GM19035 (cell line): ENCODE results near the gene CYB561.

Source experiments
- ATAC-seq: cut with Tn5 transposase; IDR thresholded peaks from one replicate; pipeline ENCODE4 v1.9.1; 2021; ENCODE audit not compliant: unreplicated experiment

Gene CYB561

GRCh38 chr17:63435681-63436522 lies 10.2 kb downstream of the CYB561 start:
- no peak for ATAC-seq

- no peak for ATAC-seq
Observed at GRCh38 chr17:63434951-63435571, 11.0 kb downstream of the CYB561 start.

GRCh38 chr17:63433746-63434591 lies 12.1 kb downstream of the CYB561 start:
- no peak for ATAC-seq

DNA sequence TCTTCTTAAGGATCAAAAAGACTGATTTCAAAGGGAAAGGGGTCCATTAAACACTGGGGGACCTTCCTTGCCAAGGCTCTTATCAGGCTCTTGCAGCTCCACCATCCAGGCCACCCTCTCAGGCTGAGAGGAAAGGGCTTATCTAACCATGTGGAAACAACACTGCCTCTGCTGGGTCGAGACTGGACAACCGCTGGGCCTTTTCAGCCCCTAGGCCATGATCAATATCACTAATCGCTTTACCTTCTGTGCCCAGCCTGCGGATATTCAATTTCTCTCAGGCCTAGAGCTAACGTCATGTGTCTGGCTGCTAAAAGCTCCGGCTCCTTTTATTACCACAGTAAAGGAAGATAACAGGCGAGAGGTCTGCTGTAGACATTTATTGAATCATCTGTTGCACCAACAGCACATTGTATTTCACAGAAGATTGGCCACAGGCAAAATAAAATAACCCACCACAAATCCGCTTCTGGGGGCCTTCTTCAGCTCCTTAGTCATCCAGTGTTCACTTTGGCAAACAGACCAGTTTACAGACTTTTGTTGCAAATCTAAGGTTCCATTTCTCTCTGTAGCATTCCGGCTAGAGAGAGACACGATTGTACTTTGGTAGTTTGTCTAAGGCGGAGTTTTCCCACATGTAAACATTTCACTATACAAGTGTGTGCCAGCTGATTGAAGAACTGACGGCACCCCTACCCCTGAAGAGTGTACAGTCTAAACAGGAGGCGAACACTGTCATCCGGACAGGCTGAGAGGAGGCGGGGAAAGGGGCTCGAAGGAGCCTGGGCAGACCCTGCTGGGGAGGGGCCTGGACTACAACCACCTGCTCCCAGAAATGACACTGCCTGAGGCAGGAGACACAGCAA lies 13.9 kb downstream of the CYB561 start:
- no peak for ATAC-seq

DNA sequence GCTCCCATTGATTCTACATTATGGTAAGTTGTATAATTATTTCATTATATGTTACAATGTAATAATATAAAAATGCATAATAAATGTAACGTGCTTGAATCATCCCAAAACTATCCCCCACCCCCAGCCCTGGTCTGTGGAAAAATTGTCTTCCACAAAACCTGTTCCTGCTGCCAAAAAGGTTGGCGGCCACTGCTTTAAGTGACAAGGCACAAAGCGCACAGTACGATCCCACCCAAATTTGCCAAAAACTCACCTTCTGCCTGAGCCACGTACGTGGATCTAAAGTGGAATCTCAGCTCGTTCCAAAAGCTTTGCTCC lies 14.5 kb downstream of the CYB561 start:
- ATAC-seq = no peak

- ATAC-seq = no peak
Observed at GRCh38 chr17:63430223-63430622, 15.9 kb downstream of the CYB561 start.

- ATAC-seq = no peak
Observed at GRCh38 chr17:63429766-63430165, 16.3 kb downstream of the CYB561 start.

DNA sequence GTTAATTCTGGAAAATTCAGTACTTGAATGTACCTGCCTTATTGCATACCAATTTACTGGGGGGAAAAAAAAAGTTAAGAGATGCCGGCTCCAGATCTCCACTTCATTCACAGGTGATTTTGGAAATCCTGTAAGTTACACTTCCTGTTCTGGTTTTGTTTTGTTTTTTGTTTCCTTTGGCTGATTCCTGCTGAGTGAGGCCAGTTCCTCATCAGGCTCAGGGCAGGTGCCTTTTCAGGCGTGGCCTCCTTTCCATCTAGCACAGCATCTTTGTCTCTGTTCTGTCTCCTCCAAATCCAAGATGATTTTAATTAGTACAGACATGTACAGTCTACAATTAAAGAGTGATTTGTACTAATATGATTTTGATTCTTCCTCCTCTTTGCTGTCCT lies 19.2 kb downstream of the CYB561 start:
- ATAC-seq = no peak

GRCh38 chr17:63426041-63426916 lies 19.8 kb downstream of the CYB561 start:
- no peak for ATAC-seq

GRCh38 chr17:63425483-63425882 lies 20.6 kb downstream of the CYB561 start:
- ATAC-seq = no peak

DNA sequence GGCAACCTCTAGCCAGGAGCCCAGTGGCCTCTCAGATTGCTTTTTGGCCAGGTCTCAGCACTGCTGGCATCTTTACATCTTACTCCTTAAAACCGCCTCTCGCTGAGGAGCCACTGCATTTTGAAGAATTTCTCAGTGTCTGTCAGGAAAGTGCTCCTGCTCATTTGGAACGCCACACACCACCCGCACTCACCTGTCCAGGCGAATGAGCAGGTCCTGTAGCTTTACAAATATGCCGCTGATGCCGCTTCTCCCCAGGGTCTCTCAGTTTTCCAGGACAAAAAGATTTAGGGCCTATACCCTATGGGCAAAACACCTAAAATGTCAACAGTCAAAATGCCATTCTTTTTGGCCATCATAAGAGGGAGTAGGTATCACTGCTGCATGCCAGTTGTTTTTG lies 22.1 kb downstream of the CYB561 start:
- no peak for ATAC-seq

GRCh38 chr17:63423251-63423950 lies 22.7 kb downstream of the CYB561 start:
- ATAC-seq = no peak

DNA sequence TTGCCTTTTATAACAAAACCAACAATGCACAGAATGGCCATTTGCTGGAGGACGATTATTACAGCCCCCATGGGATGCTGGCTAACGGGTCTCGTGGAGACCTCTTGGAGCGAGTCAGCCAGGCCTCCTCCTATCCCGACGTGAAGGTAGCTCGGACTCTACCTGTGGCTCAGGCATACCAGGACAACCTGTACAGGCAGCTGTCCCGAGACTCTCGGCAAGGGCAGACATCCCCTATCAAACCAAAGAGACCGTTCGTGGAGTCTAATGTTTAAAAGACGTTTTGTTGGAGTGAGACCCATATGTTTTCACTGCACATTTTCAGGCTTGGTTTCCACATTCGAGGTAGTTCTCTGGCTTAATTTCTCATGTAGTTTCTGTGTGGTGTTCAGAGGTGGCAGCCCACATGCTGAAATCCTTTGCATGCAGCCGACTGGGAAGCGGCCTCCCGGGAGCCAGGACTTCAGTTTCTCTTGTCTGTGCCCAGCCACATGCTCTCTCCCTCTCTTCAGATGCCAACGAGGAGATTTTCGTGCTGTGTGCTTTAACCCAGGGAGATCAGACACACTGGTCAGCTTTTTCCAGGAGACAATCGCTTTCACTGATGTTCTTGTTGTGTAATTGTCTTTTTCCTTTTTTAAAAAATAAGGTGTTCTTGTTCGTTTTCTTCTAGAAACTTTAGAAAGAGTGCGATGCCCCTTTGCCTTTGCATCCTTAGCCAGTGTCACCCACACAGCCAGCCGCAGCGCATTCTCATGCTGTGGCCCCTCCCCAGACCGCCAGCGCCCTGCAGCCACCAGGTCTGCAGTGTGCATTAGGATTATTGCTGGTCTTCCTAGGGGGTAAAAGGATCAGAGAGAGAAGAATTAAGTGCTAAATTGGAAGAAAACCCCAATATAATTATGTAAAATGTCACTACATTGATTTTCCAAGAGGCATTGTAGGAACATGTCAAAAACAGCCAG lies 24.1 kb downstream of the CYB561 start:
- no peak for ATAC-seq

GRCh38 chr17:63420868-63421680 lies 25.0 kb downstream of the CYB561 start:
- no peak for ATAC-seq

DNA sequence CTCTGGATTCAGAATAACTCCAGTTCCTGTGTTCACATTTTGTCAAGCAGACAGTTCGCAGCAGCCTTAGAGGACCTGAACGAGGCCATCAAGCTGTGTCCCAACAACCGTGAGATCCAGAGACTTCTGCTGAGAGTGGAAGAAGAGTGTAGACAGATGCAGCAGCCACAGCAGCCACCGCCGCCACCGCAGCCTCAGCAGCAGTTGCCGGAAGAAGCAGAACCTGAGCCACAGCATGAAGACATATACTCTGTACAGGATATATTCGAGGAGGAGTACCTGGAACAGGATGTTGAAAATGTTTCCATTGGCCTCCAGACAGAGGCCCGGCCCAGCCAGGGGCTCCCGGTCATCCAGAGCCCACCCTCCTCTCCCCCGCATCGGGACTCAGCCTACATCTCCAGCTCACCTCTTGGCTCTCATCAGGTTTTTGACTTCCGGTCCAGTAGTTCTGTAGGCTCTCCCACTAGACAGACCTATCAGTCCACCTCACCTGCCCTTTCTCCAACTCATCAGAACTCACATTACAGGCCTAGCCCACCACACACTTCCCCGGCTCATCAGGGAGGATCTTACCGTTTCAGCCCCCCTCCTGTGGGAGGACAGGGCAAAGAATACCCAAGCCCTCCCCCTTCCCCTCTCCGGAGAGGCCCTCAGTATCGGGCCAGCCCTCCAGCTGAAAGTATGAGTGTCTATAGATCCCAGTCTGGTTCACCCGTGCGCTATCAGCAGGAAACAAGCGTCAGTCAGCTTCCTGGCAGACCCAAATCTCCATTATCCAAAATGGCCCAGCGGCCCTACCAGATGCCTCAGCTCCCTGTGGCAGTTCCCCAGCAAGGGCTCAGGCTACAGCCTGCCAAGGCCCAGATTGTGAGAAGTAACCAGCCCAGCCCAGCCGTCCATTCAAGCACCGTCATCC lies 25.9 kb downstream of the CYB561 start:
- no peak for ATAC-seq

- ATAC-seq = no peak
Observed at GRCh38 chr17:63419398-63419797, 26.7 kb downstream of the CYB561 start.
